SK-N-SH (cell line): Measurements from ENCODE around the gene PDE4B.

ENCODE experiments used
- CTCF ChIP-seq: fragments of 200-600 bp; sonication (generic); IDR thresholded peaks from 2 replicates; pipeline ENCODE4 v1.6.1; 2017; ENCODE audit warnings: antibody characterized with exemption, mild to moderate bottlenecking, moderate library complexity
- EP300 ChIP-seq, 2 experiments: IDR thresholded peaks; 2 replicates each; pipeline versions ENCODE4 v1.4.0 to v1.6.1; 2012; ENCODE audit warnings: borderline replicate concordance in 1 of 2, low read depth in 1 of 2, low read length in 1 of 2
- GABPA ChIP-seq: IDR thresholded peaks from 2 replicates; pipeline ENCODE4 v1.4.0; 2012; ENCODE audit warnings: low read depth, mild to moderate bottlenecking
- GATA2 ChIP-seq: sonication (generic); formaldehyde crosslinking; IDR thresholded peaks from 2 replicates; pipeline ENCODE4 v1.5.0; 2020; ENCODE audit warnings: mild to moderate bottlenecking, missing genetic modification reagents
- POLR2AphosphoS5 ChIP-seq: IDR thresholded peaks from 2 replicates; pipeline ENCODE4 v1.6.1; 2012; ENCODE audit warnings: low read depth, low read length
- REST ChIP-seq: IDR thresholded peaks from 2 replicates; pipeline ENCODE4 v1.6.1; 2012; ENCODE audit warnings: mild to moderate bottlenecking, low read depth, low read length, moderate library complexity
- TF ChIP-seq, protein P1 (sequence below): IDR thresholded peaks from 2 replicates; pipeline ENCODE4 v1.4.0; 2012; ENCODE audit warnings: low read depth

- no peak for TF ChIP-seq CTCF
- no peak for TF ChIP-seq GABPA
- TF ChIP-seq POLR2AphosphoS5 = no peak
- no peak for TF ChIP-seq EP300 (IDR thresholded peaks at IDR 0.05; ENCODE audit: borderline replicate concordance in 1 of 2, low read depth in 1 of 2, low read length in 1 of 2)
- TF ChIP-seq GATA2 (CRISPR knock-in tag) = no peak
- TF ChIP-seq, protein P1, sequence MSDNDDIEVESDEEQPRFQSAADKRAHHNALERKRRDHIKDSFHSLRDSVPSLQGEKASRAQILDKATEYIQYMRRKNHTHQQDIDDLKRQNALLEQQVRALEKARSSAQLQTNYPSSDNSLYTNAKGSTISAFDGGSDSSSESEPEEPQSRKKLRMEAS = no peak
- TF ChIP-seq REST = no peak
Measured at GRCh38 chr1:66168467-66168887, 375.8 kb downstream of the PDE4B start.
